Endothelial cell of umbilical vein (primary cell): Measurements from ENCODE around the gene GLRX. TPM values are rescaled to one million over a fixed set of nuclear protein-coding genes. Genes with fewer than 3 reads are reported as not detected.

Experiments used
- BruUV-seq: library from RNA; stranded (reverse); fragments of 400-500 nt; replicated peaks from 2 replicates; lab custom pipeline; 2021; lab: Mats Ljungman, UMichigan
- CTCF ChIA-PET: fragments of 300-600, 350-600 bp; sonication (Branson Sonifier 250); formaldehyde crosslinking; loops from one replicate; lab custom pipeline; 2021; ENCODE audit warnings: antibody characterized with exemption, inconsistent platforms; lab: Charles Lee
- POLR2A ChIA-PET: fragments of 300-600, 350-600 bp; sonication (Branson Sonifier 250); formaldehyde crosslinking; loops from one replicate; lab custom pipeline; 2021; ENCODE audit warnings: antibody characterized with exemption, inconsistent platforms; lab: Charles Lee
- DNase-seq: peaks from one replicate; pipeline ENCODE4 v3.0.0-alpha.2; 2011; ENCODE audit warnings: low read depth, low spot score
- FAIRE-seq: peaks from 2 replicates; lab custom pipeline; 2011; peaks lifted over from hg19 to GRCh38; lab: Jason Lieb, UNC
- H2AFZ ChIP-seq: 2 replicates; pipeline ENCODE4 v1.6.0; 2012; ENCODE audit warnings: low read depth, low read length, control low read depth, inconsistent platforms
- H3K27ac ChIP-seq: 2 replicates; pipeline ENCODE4 v1.5.1; 2011; ENCODE audit warnings: low read depth, mild to moderate bottlenecking, control low read depth, low read length, moderate library complexity; ENCODE audit not compliant: insufficient read depth
- H3K27me3 ChIP-seq, 2 experiments: 2 replicates each; pipeline versions ENCODE4 v1.6.0 to v1.6.1; 2011; ENCODE audit warnings: low read length in 2 of 2, mixed read lengths in 1 of 2; ENCODE audit not compliant: control insufficient read depth in 2 of 2, insufficient read depth in 2 of 2
- H3K36me3 ChIP-seq, 2 experiments: 2 replicates in 1 of 2; 3 replicates in 1 of 2; pipeline ENCODE4 v1.5.1; 2011; ENCODE audit warnings: low read length in 2 of 2, mild to moderate bottlenecking in 1 of 2, moderate library complexity in 1 of 2; ENCODE audit not compliant: control insufficient read depth in 2 of 2, insufficient read depth in 2 of 2; ENCODE audit errors: extremely low read depth in 1 of 2
- H3K4me1 ChIP-seq: 3 replicates; pipeline ENCODE4 v1.5.1; 2011; ENCODE audit warnings: mild to moderate bottlenecking, low read length; ENCODE audit not compliant: control insufficient read depth, insufficient read depth; ENCODE audit errors: extremely low read depth
- H3K4me2 ChIP-seq: 2 replicates; pipeline ENCODE4 v1.6.1; 2011; ENCODE audit warnings: low read length, control low read depth, mixed read lengths; ENCODE audit not compliant: insufficient read depth
- H3K4me3 ChIP-seq, 3 experiments: fragments of 200-600 bp in 1 of 3; sonication (generic), shearing (Covaris generic) in 1 of 3; replicated peaks in 1 of 3; 2 replicates each; pipeline ENCODE4 v1.5.1; 2011 to 2016; ENCODE audit warnings: control low read depth in 3 of 3, low read length in 3 of 3, mild to moderate bottlenecking in 2 of 3, inconsistent platforms in 1 of 3, low read depth in 1 of 3, moderate library complexity in 1 of 3; ENCODE audit not compliant: insufficient read depth in 1 of 3
- H3K79me2 ChIP-seq: 2 replicates; pipeline ENCODE4 v1.6.0; 2012; ENCODE audit warnings: low read length, inconsistent platforms; ENCODE audit not compliant: control insufficient read depth, insufficient read depth
- H3K9ac ChIP-seq: replicated peaks from 2 replicates; pipeline ENCODE3; 2011; ENCODE audit warnings: low read length, control low read depth; ENCODE audit not compliant: insufficient read depth; ENCODE audit errors: extremely low read depth
- H3K9me1 ChIP-seq: replicated peaks from 3 replicates; pipeline ENCODE4 v1.6.0; 2011; ENCODE audit warnings: mild to moderate bottlenecking, low read length; ENCODE audit not compliant: control insufficient read depth, insufficient read depth; ENCODE audit errors: extremely low read depth
- H3K9me3 ChIP-seq: replicated peaks from 2 replicates; pipeline ENCODE4 v1.5.1; 2012; ENCODE audit warnings: low read length, inconsistent platforms; ENCODE audit not compliant: control insufficient read depth, insufficient read depth
- H4K20me1 ChIP-seq: replicated peaks from 2 replicates; pipeline ENCODE3; 2011; ENCODE audit warnings: mild to moderate bottlenecking, low read length; ENCODE audit not compliant: control insufficient read depth, insufficient read depth; ENCODE audit errors: extremely low read depth
- CTCF ChIP-seq, 2 donors: IDR thresholded peaks; 1 replicate in 1 of 2; 2 replicates in 1 of 2; pipeline ENCODE4 v1.5.1; 2011; ENCODE audit warnings: low read length in 2 of 2, mild to moderate bottlenecking in 2 of 2, moderate library complexity in 2 of 2, control low read depth in 1 of 2, inconsistent platforms in 1 of 2, low read depth in 1 of 2; ENCODE audit not compliant: insufficient read depth in 1 of 2; ENCODE audit errors: extremely low read depth in 1 of 2
- EZH2 ChIP-seq: IDR thresholded peaks from 2 replicates; pipeline ENCODE4 v1.6.1; 2012; ENCODE audit warnings: borderline replicate concordance, low read depth, mild to moderate bottlenecking, moderate library complexity, low read length, inconsistent platforms; ENCODE audit not compliant: severe bottlenecking
- FOS ChIP-seq: IDR thresholded peaks from 2 replicates; pipeline ENCODE4 v1.6.1; 2011; ENCODE audit warnings: mild to moderate bottlenecking, low read length, moderate library complexity, borderline replicate concordance; ENCODE audit not compliant: insufficient read depth
- GATA2 ChIP-seq: IDR thresholded peaks from 2 replicates; pipeline ENCODE4 v1.7.0; 2011; ENCODE audit warnings: low read depth, mild to moderate bottlenecking, moderate library complexity, mixed read lengths, low read length; ENCODE audit not compliant: insufficient read length, insufficient read depth
- JUN ChIP-seq: IDR thresholded peaks from 2 replicates; pipeline ENCODE4 v1.6.1; 2011; ENCODE audit warnings: borderline replicate concordance, low read depth; ENCODE audit not compliant: insufficient read length, insufficient read depth
- MAX ChIP-seq: IDR thresholded peaks from 2 replicates; pipeline ENCODE4 v1.6.1; 2011; ENCODE audit not compliant: insufficient read depth, insufficient read length
- MYC ChIP-seq: IDR thresholded peaks from one replicate; pipeline ENCODE4 v1.6.1; 2011; ENCODE audit warnings: mild to moderate bottlenecking, low read depth, low read length
- POLR2A ChIP-seq: IDR thresholded peaks from 2 replicates; pipeline ENCODE4 v1.6.1; 2012; ENCODE audit warnings: low read depth, mild to moderate bottlenecking, control low read depth, low read length
- POLR2AphosphoS5 ChIP-seq: IDR thresholded peaks from 2 replicates; pipeline ENCODE4 v1.6.1; 2012; ENCODE audit warnings: low read depth, mild to moderate bottlenecking, control low read depth, low read length, moderate library complexity; ENCODE audit not compliant: insufficient read depth
- dilution Hi-C: fragments of 300-500 bp; cut with MboI; formaldehyde crosslinking; loops from one replicate; pipeline ENCODE4 v1.15.0; 2019; ENCODE audit warnings: low sequenced_read_pairs; ENCODE audit not compliant: extremely low pct_ligation_motif_present
- intact Hi-C: fragments of 100-400 bp; cut with micrococcal nuclease; formaldehyde crosslinking; loops from one replicate; pipeline ENCODE4 v1.10.0; 2022
- polyA plus RNA-seq, 4 experiments: library from polyadenylated mRNA; depleted of rRNA in 3 of 4; stranded (reverse) in 3 of 4; unstranded in 1 of 4; fragments of >200 nt; gene quantifications; 2 replicates each; pipeline versions ENCODE4 v1.2.1 to v1.2.3, GENCODE V29; 2011 to 2012; ENCODE audit warnings: missing spikeins in 1 of 4
- total RNA-seq: library from RNA; stranded (reverse); gene quantifications from 2 replicates; pipeline ENCODE4 v1.2.3, GENCODE V29; 2021

GLRX gene
- total and polyA plus RNA-seq, 2 donors (not counting 3 experiments of a cell fraction or from before 2014, with no cell fraction given): 14.2 to 40.3 TPM

GRCh38 chr5:95857185-95857945, 34.8 kb upstream of the GLRX start:
- Histone ChIP-seq H4K20me1 (no peaks in the 10 kb centered on the region), H3K27ac (peak overlapping the region; percentile 98), H3K9me1 (no peaks in the 10 kb centered on the region), H3K9ac (peak overlapping the region; percentile 29), H3K4me2 (no peak overlapping the region), H3K27me3 (no peaks in the 10 kb centered on the region), H3K4me1 (peaks cover 49% of the 10 kb centered on the region), H3K9me3 (no peaks in the 10 kb centered on the region), H3K4me3 (no peak overlapping the region), H2AFZ (peak overlapping the region; percentile 53), H3K79me2 (no peaks in the 10 kb centered on the region), H3K36me3 (no peaks in the 10 kb centered on the region)
- TF ChIP-seq MAX: peak; percentile 82
- TF ChIP-seq POLR2AphosphoS5: peak; percentile 42
- no peak for TF ChIP-seq GATA2
- no peak for TF ChIP-seq EZH2
- TF ChIP-seq FOS: peak; percentile 69
- TF ChIP-seq CTCF (IDR thresholded peaks at IDR 0.05; ENCODE audit: extremely low read depth in 1 of 2, insufficient read depth in 1 of 2, low read depth in 1 of 2, low read length in 2 of 2): no peak
- peak; percentile 27 for TF ChIP-seq POLR2A
- TF ChIP-seq MYC: no peak
- peak; percentile 63 for TF ChIP-seq JUN
- BruUV-seq: no TSS peak
- peak; percentile 97 for DNase-seq
- dilution Hi-C loops (no loop called here), intact Hi-C loops (loop anchor here (10.0 kb wide), 1 partner anchor 317 kb away; no protein-coding TSS in a partner anchor)
- CTCF ChIA-PET: interaction anchor here (0.7 to 6.9 kb wide), 10 partner anchors 9 to 486 kb away, joined by 3 to 73 read pairs (median 5); partner anchors contain the start of genes ELL2 and RFESD
- peak; percentile 66 for FAIRE-seq
- POLR2A ChIA-PET: interaction anchor here (0.7 kb wide), 1 partner anchor 20 kb away, joined by 8 read pairs; no protein-coding TSS in a partner anchor
